ENCODE measurements around the gene GPR119.
"Not testable (repeated sequence)": the region's sequence is repeated elsewhere in the genome, so short reads cannot be mapped to it uniquely, and the experiment has no call there.

- TF ChIP-seq CTCF (optimal IDR thresholded peaks at IDR 0.05 in 1 of 3, IDR thresholded peaks at IDR 0.05 in 1 of 3, conservative IDR thresholded peaks at IDR 0.05 in 1 of 3; ENCODE audit: extremely low read depth in 1 of 3, insufficient read depth in 2 of 3, low read length in 3 of 3); EZH2 (IDR thresholded peaks at IDR 0.05; ENCODE audit: low read length): not testable (repeated sequence)
Measured at GRCh38 chrX:130352050-130352449, 33.4 kb downstream of the GPR119 start.

Data from keratinocyte (primary cell).